Neuronal stem cell (in vitro differentiated cells): Measurements from ENCODE around the gene EPHB6.

Experiments used
- DNase-seq: peaks from one replicate; pipeline ENCODE4 v3.0.0-alpha.2; 2013; ENCODE audit warnings: low spot score
- H2AFZ ChIP-seq: one replicate; pipeline ENCODE4 v1.6.1; 2013; ENCODE audit warnings: mild to moderate bottlenecking, low read length, inconsistent platforms
- H2AK5ac ChIP-seq: 2 replicates; pipeline ENCODE4 v1.6.1; 2013; ENCODE audit warnings: low read depth, mild to moderate bottlenecking, inconsistent platforms, low read length, moderate library complexity, mixed read lengths
- H2BK120ac ChIP-seq: 2 replicates; pipeline ENCODE4 v1.6.1; 2013; ENCODE audit warnings: low read depth, mild to moderate bottlenecking, inconsistent platforms, low read length, moderate library complexity, mixed read lengths
- H2BK12ac ChIP-seq: one replicate; pipeline ENCODE4 v1.6.1; 2013; ENCODE audit warnings: low read length, inconsistent platforms
- H2BK15ac ChIP-seq: 2 replicates; pipeline ENCODE4 v1.6.1; 2013; ENCODE audit warnings: mild to moderate bottlenecking, low read length, inconsistent platforms, mixed read lengths
- H2BK5ac ChIP-seq: one replicate; pipeline ENCODE4 v1.6.1; 2013; ENCODE audit warnings: inconsistent platforms, mild to moderate bottlenecking, low read length, moderate library complexity
- H3K14ac ChIP-seq: one replicate; pipeline ENCODE4 v1.6.1; 2013; ENCODE audit warnings: low read length, inconsistent platforms
- H3K18ac ChIP-seq: 2 replicates; pipeline ENCODE4 v1.6.1; 2013; ENCODE audit warnings: low read length, inconsistent platforms
- H3K23ac ChIP-seq: 2 replicates; pipeline ENCODE4 v1.6.1; 2013; ENCODE audit warnings: low read depth, mild to moderate bottlenecking, mixed read lengths, low read length, inconsistent platforms; ENCODE audit not compliant: poor library complexity
- H3K27ac ChIP-seq: replicated peaks from 3 replicates; pipeline ENCODE4 v1.5.1; 2013; ENCODE audit warnings: low read length, inconsistent platforms
- H3K27me3 ChIP-seq, 3 experiments: 2 replicates each; pipeline ENCODE4 v1.6.1; 2013; ENCODE audit warnings: low read length in 3 of 3, mild to moderate bottlenecking in 2 of 3, inconsistent platforms in 1 of 3, low read depth in 1 of 3, mixed read lengths in 1 of 3, moderate library complexity in 1 of 3; ENCODE audit not compliant: control insufficient read depth in 3 of 3, insufficient read depth in 3 of 3
- H3K36me3 ChIP-seq, 2 donors: replicated peaks in 1 of 2; 2 replicates each; pipeline ENCODE4 v1.6.1; 2013; ENCODE audit warnings: low read length in 2 of 2; ENCODE audit not compliant: control insufficient read depth in 2 of 2, insufficient read depth in 2 of 2
- H3K4ac ChIP-seq: 2 replicates; pipeline ENCODE4 v1.6.1; 2013; ENCODE audit warnings: inconsistent platforms, mild to moderate bottlenecking, low read length, moderate library complexity
- H3K4me1 ChIP-seq, 2 donors: 1 replicate in 1 of 2; 2 replicates in 1 of 2; pipeline ENCODE4 v1.6.1; 2013; ENCODE audit warnings: low read length in 2 of 2, low read depth in 1 of 2; ENCODE audit not compliant: control insufficient read depth in 2 of 2, insufficient read depth in 1 of 2
- H3K4me2 ChIP-seq: one replicate; pipeline ENCODE4 v1.6.1; 2013; ENCODE audit warnings: mild to moderate bottlenecking, low read length, inconsistent platforms; ENCODE audit not compliant: insufficient read depth, poor library complexity, severe bottlenecking
- H3K4me3 ChIP-seq, 2 donors: 2 replicates each; pipeline ENCODE4 v1.5.1; 2013; ENCODE audit warnings: low read length in 2 of 2, mild to moderate bottlenecking in 2 of 2, inconsistent platforms in 1 of 2, moderate library complexity in 1 of 2
- H3K79me1 ChIP-seq: one replicate; pipeline ENCODE4 v1.6.1; 2013; ENCODE audit warnings: low read depth, mild to moderate bottlenecking, inconsistent platforms, low read length, moderate library complexity
- H3K9ac ChIP-seq: one replicate; pipeline ENCODE4 v1.6.1; 2013; ENCODE audit warnings: mild to moderate bottlenecking, low read depth, low read length, inconsistent platforms; ENCODE audit not compliant: poor library complexity
- H3K9me3 ChIP-seq, 2 donors: replicated peaks in 1 of 2; 2 replicates each; pipeline versions ENCODE3 to v1.6.1; 2013; ENCODE audit warnings: low read length in 2 of 2, mild to moderate bottlenecking in 2 of 2, inconsistent platforms in 1 of 2, low read depth in 1 of 2, mixed read lengths in 1 of 2, moderate library complexity in 1 of 2; ENCODE audit not compliant: control insufficient read depth in 2 of 2, insufficient read depth in 1 of 2
- H4K8ac ChIP-seq: one replicate; pipeline ENCODE4 v1.6.1; 2013; ENCODE audit warnings: low read depth, mild to moderate bottlenecking, inconsistent platforms, low read length, moderate library complexity
- H4K91ac ChIP-seq: one replicate; pipeline ENCODE4 v1.6.1; 2013; ENCODE audit warnings: low read length, low read depth, mild to moderate bottlenecking, inconsistent platforms; ENCODE audit not compliant: poor library complexity
- WGBS, 2 donors: extraction: QIAGEN DNeasy Blood & Tissue Kit; methylation state at CpG; one replicate each; pipeline ENCODE4 v1.1.7; 2013; ENCODE audit warnings: missing lambda C conversion rate in 2 of 2, mixed read lengths in 1 of 2; ENCODE audit not compliant: insufficient read length in 2 of 2, insufficient replicate concordance in 1 of 2; ENCODE audit errors: extremely low coverage in 2 of 2; 5-methylcytosine and 5-hydroxymethylcytosine counted together

EPHB6 gene

DNA sequence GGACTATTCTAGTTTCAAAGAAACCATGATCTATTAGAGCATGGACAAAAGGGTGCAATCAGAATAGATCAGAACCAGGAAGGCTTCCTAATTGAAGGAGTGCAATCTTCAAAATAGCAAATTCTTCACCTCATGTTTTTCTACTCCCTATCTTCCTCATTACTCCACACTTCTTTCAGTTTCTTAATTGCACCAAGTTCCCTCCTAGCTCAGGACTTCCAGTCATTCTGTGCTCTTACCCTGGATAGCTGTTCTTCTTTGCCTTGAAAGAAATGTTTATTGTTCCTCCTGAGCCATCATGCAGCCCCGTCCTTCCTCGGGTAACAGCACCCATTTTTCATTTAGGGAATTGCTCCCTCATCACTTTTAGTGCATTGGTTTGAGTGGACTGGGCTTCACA, 55.6 kb downstream of the EPHB6 start:
- Histone ChIP-seq H3K27me3 (no peaks in the 10 kb centered on the region), H3K14ac (no peak overlapping the region), H4K8ac (no peak overlapping the region), H3K27ac (no peak overlapping the region), H2BK12ac (no peak overlapping the region), H3K9me3 (peaks cover 0 to 2% of the 10 kb centered on the region in 2 donors), H3K4me1 (no peaks in the 10 kb centered on the region), H2AK5ac (no peak overlapping the region), H3K4me3 (no peak overlapping the region), H3K18ac (no peak overlapping the region), H3K9ac (no peak overlapping the region), H3K4me2 (no peak overlapping the region), H2BK15ac (no peak overlapping the region), H3K23ac (no peak overlapping the region), H3K4ac (no peak overlapping the region), H2BK5ac (no peak overlapping the region), H4K91ac (no peak overlapping the region), H3K79me1 (no peaks in the 10 kb centered on the region), H3K36me3 (no peaks in the 10 kb centered on the region), H2BK120ac (no peak overlapping the region), H2AFZ (no peak overlapping the region)
- no peak for DNase-seq
- no CpG with 5 or more reads among the region's 2 CpGs for WGBS, 2 donors

DNA sequence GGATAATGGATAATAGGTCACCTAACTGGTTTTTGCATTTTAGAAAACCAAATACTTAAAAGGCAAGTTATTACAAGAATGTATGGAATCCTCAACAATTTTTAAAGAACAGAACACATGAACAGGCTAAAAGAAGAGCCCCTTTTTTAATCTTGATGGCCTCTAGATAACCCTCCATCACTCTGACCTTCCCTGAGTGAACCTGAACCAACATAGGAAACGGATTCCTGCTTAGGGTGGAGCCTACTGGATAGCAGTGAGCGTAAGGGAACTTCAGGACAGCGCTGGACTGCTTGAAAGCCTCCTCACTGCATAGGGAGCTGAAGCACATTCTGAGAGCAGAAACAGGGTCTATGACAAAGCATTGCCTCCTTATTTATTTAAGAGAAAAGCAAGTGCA, 58.2 kb downstream of the EPHB6 start:
- H2AK5ac ChIP-seq, result no peak overlapping the region
- WGBS, 2 donors, result no CpG with 5 or more reads among the region's 3 CpGs
- H4K91ac ChIP-seq, result no peak overlapping the region
- no peaks in the 10 kb centered on the region for H3K36me3 ChIP-seq
- H4K8ac ChIP-seq, result no peak overlapping the region
- no peak overlapping the region for H2BK5ac ChIP-seq
- DNase-seq, result no peak
- no peaks in the 10 kb centered on the region for H3K9me3 ChIP-seq
- no peak overlapping the region for H2BK120ac ChIP-seq
- H2BK15ac ChIP-seq, result no peak overlapping the region
- no peaks in the 10 kb centered on the region for H3K4me1 ChIP-seq
- H2AFZ ChIP-seq, result no peak overlapping the region
- H3K4me3 ChIP-seq, result no peak overlapping the region
- no peaks in the 10 kb centered on the region for H3K27me3 ChIP-seq
- no peaks in the 10 kb centered on the region for H3K79me1 ChIP-seq
- no peak overlapping the region for H3K23ac ChIP-seq
- no peak overlapping the region for H3K18ac ChIP-seq
- H3K4ac ChIP-seq, result no peak overlapping the region
- no peak overlapping the region for H3K27ac ChIP-seq
- H3K4me2 ChIP-seq, result no peak overlapping the region
- H2BK12ac ChIP-seq, result no peak overlapping the region
- no peak overlapping the region for H3K9ac ChIP-seq
- H3K14ac ChIP-seq, result no peak overlapping the region

DNA sequence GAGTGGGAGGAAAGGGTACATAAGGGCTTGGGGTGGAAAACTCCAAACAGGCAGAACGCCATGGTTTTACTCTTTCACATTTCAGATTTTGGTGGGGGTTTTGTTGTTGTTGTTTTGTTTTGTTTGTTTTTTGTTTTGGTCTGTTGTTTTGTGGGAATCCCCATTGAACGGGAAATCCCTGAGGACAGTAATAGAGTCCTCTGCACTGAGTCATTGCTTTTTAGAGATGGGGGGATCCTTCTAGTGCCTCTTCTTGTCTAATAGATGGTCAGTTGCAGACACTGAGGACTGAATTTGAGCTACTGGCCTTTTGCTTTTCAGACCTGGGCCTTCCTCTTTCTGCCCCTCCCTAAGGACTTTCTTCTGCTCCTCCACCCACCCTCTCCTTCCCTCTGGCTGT, 58.7 kb downstream of the EPHB6 start:
- Histone ChIP-seq H2BK15ac (no peak overlapping the region), H2BK5ac (no peak overlapping the region), H2BK12ac (no peak overlapping the region), H2BK120ac (no peak overlapping the region), H3K18ac (no peak overlapping the region), H2AFZ (no peak overlapping the region), H3K36me3 (no peaks in the 10 kb centered on the region), H3K9me3 (no peaks in the 10 kb centered on the region), H2AK5ac (no peak overlapping the region), H3K4me2 (no peak overlapping the region), H3K23ac (no peak overlapping the region), H4K91ac (no peak overlapping the region), H3K4me1 (no peaks in the 10 kb centered on the region), H3K9ac (no peak overlapping the region), H3K4ac (no peak overlapping the region), H3K27me3 (no peaks in the 10 kb centered on the region), H3K27ac (no peak overlapping the region), H3K79me1 (no peaks in the 10 kb centered on the region), H3K14ac (no peak overlapping the region), H3K4me3 (no peak overlapping the region), H4K8ac (no peak overlapping the region)
- no CpG with 5 or more reads among the region's 2 CpGs for WGBS, 2 donors
- no peak for DNase-seq

DNA sequence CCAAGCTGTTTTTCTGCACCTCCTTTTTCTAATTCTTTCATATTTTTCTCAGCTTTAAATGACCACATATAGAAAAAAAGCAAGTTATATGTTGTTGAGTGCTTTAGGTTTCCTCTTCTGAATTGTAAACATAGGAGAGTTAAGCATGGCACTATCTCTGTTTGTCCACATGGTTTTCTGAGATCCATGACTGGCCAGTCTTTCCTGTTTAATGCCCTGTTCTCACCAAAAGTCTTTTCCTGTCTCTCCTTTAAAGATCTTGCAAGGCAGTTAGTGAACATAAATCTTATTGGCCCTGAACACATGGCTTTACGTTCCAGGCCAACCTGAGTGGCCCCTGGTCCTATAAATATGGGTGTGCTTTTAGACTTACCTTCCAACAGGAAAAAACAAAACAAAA, 59.2 kb downstream of the EPHB6 start:
- Histone ChIP-seq H4K8ac (no peak overlapping the region), H2BK5ac (no peak overlapping the region), H3K36me3 (no peaks in the 10 kb centered on the region), H3K18ac (no peak overlapping the region), H3K4me1 (no peaks in the 10 kb centered on the region), H2BK120ac (no peak overlapping the region), H3K79me1 (no peaks in the 10 kb centered on the region), H3K4ac (no peak overlapping the region), H2AFZ (no peak overlapping the region), H3K9me3 (no peaks in the 10 kb centered on the region), H3K27ac (no peak overlapping the region), H2BK15ac (no peak overlapping the region), H4K91ac (no peak overlapping the region), H3K27me3 (no peaks in the 10 kb centered on the region), H2BK12ac (no peak overlapping the region), H3K23ac (no peak overlapping the region), H3K9ac (no peak overlapping the region), H2AK5ac (no peak overlapping the region), H3K4me3 (no peak overlapping the region), H3K4me2 (no peak overlapping the region), H3K14ac (no peak overlapping the region)
- no CpG with 5 or more reads among the region's 1 CpG for WGBS, 2 donors
- no peak for DNase-seq
